ENCODE data around the gene SLC6A11.

Gene SLC6A11

GRCh38 chr3:10888518-10889090 is 72.6 kb downstream of the SLC6A11 start:
- DNase-seq (ENCODE audit: low read depth in 2 of 2), result no peak

- DNase-seq (ENCODE audit: low read depth in 2 of 2), result no peak
Measured at GRCh38 chr3:10889206-10889960, 73.4 kb downstream of the SLC6A11 start.

- no peak for DNase-seq (ENCODE audit: low read depth in 2 of 2)
Measured at GRCh38 chr3:10890665-10891064, 74.6 kb downstream of the SLC6A11 start.

DNA sequence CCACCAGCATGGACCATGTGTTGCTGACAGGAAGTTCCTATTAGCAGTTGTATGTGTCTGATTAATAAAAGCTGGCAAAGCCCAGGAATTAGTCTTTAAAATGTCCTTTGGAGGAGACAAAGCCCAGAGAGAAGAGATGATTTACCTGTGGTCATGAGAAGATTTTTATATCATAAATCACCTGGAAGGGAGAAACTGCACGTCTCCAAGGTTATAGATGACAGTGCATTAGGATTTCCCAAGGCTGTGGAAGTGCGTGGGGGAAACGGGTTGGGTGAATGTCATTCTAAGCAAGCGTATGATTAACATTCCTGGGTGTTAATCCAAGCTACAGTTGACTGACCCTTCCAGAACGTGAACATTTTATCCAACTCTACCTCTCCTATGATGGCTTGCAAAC is 76.6 kb downstream of the SLC6A11 start:
- DNase-seq (ENCODE audit: low read depth in 2 of 2), result no peak

DNA sequence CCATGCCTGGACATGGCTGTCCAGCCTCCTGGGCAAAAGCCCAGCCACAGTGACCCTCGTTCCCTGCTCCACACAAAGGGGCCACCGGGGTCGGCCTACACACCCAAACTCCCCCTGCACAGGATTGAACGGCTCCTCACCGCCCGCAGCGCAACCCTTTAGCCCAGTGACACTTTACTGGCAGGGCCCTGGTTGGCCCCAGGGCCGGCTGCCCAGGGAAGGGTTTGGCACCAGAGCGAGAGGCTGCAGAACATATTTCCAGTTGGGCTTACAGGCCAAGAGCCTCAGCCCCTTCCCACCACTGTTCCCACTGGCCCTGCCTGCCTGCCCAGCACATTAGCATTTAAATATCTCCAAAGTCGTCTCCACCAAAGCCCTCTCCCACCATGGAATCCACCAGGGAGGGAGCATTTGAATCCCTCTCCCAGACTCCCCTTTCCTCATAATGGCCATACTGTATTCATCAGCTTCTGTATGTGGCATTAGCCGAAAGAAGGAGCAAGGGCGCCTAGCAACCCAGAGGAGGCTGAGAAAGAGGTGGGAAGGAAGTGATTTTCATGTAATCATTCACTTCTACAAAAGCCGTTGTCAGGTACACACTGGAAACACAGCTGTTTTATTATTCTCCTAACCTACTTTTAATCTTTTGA is 85.4 kb downstream of the SLC6A11 start:
- no peak for DNase-seq (ENCODE audit: low read depth in 2 of 2)

- no peak for DNase-seq (ENCODE audit: low read depth in 2 of 2)
Measured at GRCh38 chr3:10907262-10907661, 91.2 kb downstream of the SLC6A11 start.

- no peak for DNase-seq (ENCODE audit: low read depth in 2 of 2)
Measured at GRCh38 chr3:10910367-10910766, 94.3 kb downstream of the SLC6A11 start.

DNA sequence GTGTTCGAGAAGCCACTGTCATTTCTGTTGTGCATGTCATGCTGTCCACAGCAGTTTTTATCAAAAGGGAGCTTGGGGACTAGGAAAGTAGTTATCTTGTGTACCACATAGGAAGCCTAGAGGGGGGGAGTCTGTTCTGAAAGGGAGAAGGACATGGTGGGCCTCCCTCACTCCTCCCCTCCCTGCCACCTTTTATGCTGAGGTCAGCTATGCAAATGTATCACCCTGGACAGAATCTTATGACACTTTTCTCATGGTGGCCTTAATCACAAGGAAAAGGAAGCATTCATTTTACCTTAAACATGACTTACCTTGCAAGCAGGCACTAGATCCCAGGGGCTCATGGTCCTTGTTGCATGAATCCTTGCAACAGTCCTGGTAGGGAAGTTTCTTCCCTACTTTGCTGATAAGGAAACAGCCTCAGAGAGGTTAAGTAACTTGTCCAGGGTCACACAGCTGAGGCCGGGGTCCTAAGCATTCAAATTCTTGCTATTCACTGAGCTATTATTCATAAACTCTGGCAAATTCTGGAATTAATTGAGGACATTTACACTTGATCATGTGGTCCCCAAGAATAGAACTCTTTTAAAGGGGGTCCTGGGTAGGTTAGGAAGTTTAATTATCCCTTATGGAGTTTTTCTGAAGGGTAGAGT is 95.4 kb downstream of the SLC6A11 start:
- DNase-seq (ENCODE audit: low read depth in 2 of 2), result no peak

GRCh38 chr3:10912786-10913185 is 96.8 kb downstream of the SLC6A11 start:
- DNase-seq (ENCODE audit: low read depth in 2 of 2), result no peak

DNA sequence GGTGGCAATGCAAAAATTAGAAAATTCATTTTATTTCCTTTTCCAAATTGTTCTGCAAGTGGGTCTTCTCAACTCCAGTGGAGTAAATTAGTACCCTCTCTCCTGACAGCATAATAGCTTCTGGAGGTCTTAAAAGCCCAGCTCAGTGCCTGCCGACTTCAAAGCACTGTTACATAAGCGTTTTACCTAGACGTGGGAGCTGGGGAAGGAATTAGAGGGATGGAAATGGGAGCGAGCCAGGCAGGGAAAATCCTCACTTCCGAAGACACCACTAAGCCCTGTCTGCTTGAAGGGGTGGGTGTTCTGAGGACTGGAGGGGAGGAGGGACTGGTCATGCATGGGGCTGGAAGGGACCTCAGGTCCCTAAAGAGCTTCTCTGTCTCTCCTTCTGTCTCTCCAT is 99.3 kb downstream of the SLC6A11 start:
- DNase-seq (ENCODE audit: low read depth in 2 of 2), result no peak

- DNase-seq (ENCODE audit: low read depth in 2 of 2), result no peak
Measured at GRCh38 chr3:10917176-10917575, 101.1 kb downstream of the SLC6A11 start.

GRCh38 chr3:10918011-10918410 is 102.0 kb downstream of the SLC6A11 start:
- DNase-seq (ENCODE audit: low read depth in 2 of 2), result no peak

DNA sequence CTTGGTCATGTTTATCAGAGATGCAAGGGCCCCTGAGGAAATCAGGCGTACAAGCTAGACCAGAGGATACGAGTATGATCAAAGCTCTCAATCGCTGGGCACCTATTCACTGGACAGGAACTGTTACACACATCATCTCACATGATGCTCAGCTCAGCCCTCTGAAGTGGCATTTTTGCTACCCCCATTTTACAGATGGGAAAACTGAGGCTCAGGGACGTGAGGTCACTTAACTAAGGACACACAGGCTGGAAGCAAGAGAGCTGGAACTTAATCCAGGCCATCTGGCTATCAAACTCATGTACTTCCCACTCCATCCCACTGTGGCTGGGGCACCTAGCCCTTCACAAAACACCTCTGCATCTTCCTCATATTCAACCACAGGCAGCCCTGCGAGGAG is 103.6 kb downstream of the SLC6A11 start:
- DNase-seq (ENCODE audit: low read depth in 2 of 2), result no peak

DNA sequence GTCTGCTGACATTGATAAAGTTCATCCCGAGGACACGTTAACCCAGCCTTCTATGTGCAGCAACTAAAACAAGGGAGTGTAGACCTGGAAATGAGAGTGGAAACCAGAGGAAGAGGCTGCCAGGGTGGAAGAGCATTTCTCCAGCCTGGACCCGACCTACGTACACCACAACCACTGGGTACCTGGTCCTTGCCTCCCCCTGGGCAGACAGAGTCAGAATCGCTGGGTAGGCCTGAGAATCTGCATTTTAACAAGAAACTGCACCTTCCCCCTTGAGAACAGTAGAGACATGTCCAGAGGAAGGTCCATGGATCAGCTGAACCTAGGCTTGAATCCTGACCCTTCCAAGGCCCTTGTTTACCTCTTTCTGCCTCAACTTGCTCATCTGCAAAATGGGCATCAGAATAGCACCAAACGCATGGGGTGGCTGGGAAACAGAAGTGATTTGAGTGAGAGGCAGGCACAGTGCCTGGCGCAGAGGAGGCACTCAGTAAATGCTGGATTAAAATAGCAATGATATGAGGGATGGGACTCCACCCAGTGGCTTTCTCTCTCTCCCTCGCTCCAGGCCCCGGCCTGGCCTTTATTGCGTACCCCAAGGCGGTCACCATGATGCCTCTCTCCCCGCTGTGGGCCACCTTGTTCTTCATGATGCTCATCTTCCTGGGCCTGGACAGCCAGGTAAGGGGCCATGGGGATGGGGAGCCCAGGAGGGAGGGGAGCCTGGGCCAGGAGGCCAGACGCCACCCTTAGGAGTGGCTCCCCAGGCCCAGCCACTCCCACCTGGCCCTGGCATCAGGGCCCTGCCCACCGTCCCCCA is 109.6 kb downstream of the SLC6A11 start:
- DNase-seq (ENCODE audit: low read depth in 2 of 2), result no peak

DNA sequence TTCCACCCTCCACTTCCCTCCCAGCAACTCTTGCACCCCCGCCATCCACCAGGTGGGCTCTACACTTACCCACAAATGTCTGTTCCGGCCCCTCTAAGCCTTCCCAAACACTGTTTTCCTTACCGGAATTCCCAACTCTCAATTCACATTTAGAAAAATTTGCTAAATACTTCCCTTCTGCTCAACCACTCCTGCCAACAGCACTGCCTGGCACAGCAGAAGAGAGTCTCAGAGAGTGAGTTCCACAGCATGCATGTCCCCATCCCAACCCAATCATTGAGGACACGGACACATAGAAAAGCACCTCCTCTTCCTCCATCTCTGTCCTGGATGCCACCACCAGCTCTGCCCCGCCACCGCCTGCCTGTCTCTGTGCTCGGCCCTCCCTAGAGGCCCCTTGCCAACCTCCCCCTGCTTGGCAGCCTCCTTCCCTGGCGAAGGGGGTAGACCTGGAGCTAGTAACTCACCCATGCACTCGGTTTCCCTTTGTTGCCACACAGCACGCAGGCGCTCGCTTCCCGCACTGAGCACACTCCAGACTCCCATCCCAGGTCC is 110.3 kb downstream of the SLC6A11 start:
- no peak for DNase-seq (ENCODE audit: low read depth in 2 of 2)

DNA sequence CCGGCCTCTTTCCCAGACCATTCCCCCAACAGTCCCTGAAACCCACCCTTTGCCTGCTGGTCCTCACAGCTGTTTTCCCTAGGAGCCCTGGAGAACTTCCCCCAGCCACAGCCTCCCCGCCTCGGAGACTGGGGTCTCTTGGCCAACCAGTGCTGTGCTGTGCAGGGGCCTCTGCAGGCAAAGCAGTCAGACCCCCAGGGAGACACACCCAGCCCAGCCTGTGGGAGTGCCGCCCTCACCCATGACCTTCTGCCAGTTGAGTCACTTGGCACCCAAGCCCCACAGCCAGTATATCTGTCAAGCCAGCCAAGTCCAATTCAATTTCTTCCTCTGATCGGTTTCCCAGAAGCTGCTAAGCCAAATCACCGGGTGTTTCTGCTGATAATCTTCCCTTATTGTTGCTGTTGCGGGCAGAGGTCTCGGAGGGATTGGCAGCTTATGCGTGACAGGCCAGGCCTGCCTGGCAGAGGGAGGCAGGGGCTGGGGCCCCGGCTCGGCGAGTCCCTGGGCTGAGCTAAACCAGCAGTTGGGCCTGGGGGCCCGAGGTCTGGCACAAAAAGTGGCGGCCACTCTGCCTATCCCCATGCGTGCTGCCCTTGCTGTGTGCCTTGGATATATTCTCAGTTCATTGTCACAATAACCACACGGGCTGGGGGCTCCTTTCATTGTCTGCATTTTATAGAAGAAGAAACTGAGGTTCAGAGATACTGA is 110.9 kb downstream of the SLC6A11 start:
- no peak for DNase-seq (ENCODE audit: low read depth in 2 of 2)

- DNase-seq (ENCODE audit: low read depth in 2 of 2), result no peak
Measured at GRCh38 chr3:10927551-10927950, 111.5 kb downstream of the SLC6A11 start.

DNA sequence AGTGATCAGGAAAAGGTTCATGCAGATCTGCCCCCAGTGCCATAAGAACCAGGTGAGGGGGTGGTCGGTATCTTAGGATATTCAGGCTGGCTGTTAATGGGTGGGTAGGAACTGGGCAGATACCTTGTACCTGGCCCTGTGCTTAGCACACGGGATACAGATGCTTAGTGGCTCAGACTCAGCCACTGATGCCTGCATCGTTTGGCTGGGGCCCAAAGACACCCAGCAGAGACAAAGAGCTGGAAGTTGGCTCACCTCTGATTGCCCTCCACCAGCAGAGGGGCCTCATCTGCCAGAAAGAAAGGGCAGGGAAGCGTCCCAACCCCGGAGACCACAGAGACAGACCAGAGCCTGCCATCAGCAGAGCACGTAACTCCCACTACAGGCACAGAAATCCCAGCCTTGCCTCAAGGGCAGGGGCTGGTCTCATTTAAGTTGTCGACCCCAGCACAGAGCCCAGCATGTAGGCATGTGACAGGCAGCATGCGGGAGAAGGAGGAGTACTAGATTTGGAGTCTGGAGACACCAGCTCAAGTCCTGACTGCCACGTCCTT is 112.5 kb downstream of the SLC6A11 start:
- no peak for DNase-seq (ENCODE audit: low read depth in 2 of 2)

GRCh38 chr3:10928961-10929471 is 113.0 kb downstream of the SLC6A11 start:
- no peak for DNase-seq (ENCODE audit: low read depth in 2 of 2)

- no peak for DNase-seq (ENCODE audit: low read depth in 2 of 2)
Measured at GRCh38 chr3:10929978-10930665, 114.1 kb downstream of the SLC6A11 start.

All from activated CD4-positive, alpha-beta T cell treated with anti-CD3 and anti-CD28 coated beads for 24 hours (primary cell).